ENCODE measurements around the gene ANK2. TPM values are rescaled to one million over a fixed set of nuclear protein-coding genes. Genes with fewer than 3 reads are reported as not detected.

ANK2 gene
- total and polyA plus RNA-seq, 2 of the 13 experiments (the other 11 are each of a cell fraction or from before 2014, with no cell fraction given) = 2.7 to 15.1 TPM

DNA sequence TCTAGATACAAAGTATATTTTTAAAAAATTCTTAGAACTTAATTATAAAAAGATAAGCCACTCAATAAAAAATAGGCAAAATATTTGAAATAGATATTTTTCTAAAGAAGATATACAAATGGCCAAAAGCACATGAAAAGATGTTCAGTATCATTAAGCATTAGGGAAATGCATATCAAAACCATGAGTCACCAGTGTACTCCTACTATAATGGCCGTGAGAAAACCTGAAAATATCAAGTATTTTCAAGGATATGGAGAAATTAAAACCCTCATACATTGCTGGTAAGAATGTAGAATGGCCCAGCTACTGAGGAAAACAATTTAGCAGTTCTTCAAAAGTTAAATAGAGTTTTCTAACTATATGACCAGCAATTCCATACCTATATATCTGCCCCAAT lies 374.2 kb downstream of the ANK2 start:
- no peak for FAIRE-seq
- no peak overlapping the region for H3K4me2 ChIP-seq (ENCODE audit: low read depth, low read length)
- H3K27ac ChIP-seq (ENCODE audit: extremely low read length, insufficient read depth, low read length) = no peak overlapping the region
- no peaks in the 10 kb centered on the region for H3K79me2 ChIP-seq (ENCODE audit: insufficient read depth, low read length)
- POLR2A ChIA-PET = no interaction called here
- H2AFZ ChIP-seq (ENCODE audit: low read length) = no peak overlapping the region
- CTCF ChIA-PET (ENCODE audit: low intra/inter-chr PET ratio, low total read pairs) = no interaction called here
- no peaks in the 10 kb centered on the region for H3K4me1 ChIP-seq (ENCODE audit: insufficient read depth, low read length)
- H3K9me3 ChIP-seq (ENCODE audit: low read length) = no peaks in the 10 kb centered on the region
- no TSS peak for BruUV-seq (replicated peaks)
- no peaks in the 10 kb centered on the region for H3K27me3 ChIP-seq (ENCODE audit: control insufficient read depth in 1 of 2, insufficient read depth in 2 of 2, low read length in 2 of 2)
- in situ Hi-C loops (cut with HindIII; ENCODE audit: extremely low pct_ligation_motif_present, low pct_unique_long_range_greater_than_20kb) (no loop called here), intact Hi-C loops (cut with micrococcal nuclease; ENCODE audit: unreplicated experiment) (no loop called here)
- no peak for DNase-seq (ENCODE audit: low spot score)
- ATAC-seq = no peak
- 62% methylated on average over 1 of the region's 1 CpG for WGBS (ENCODE audit: low lambda C conversion rate)
- TF ChIP-seq ZNF12 (CRISPR knock-in tag; IDR thresholded peaks at IDR 0.05) = no peak
- no peak for TF ChIP-seq ZSCAN5A (CRISPR knock-in tag; IDR thresholded peaks at IDR 0.05; ENCODE audit: borderline replicate concordance)
- no peak for TF ChIP-seq HIVEP1 (CRISPR knock-in tag; IDR thresholded peaks at IDR 0.05)
- no peak for TF ChIP-seq REL (CRISPR knock-in tag; conservative IDR thresholded peaks at IDR 0.05)
- TF ChIP-seq, protein P1, sequence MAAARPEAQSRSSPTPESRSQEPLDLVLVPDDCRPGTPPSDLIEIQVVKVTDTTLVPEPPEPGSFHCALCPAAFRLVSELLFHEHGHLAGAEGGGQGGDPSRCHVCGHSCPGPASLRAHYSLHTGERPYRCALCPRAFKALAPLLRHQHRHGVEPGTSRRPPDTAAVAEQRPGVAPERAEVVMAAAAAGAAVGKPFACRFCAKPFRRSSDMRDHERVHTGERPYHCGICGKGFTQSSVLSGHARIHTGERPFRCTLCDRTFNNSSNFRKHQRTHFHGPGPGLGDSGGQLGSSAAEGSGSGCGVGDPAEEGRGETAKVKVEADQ (CRISPR knock-in tag; IDR thresholded peaks at IDR 0.05; ENCODE audit: borderline replicate concordance) = no peak
- H3K9ac ChIP-seq (ENCODE audit: insufficient read depth, low read depth, low read length) = no peak overlapping the region
- H3K36me3 ChIP-seq (replicated peaks in 1 of 2; ENCODE audit: control insufficient read depth in 1 of 2, insufficient read depth in 2 of 2, low read length in 2 of 2) = no peaks in the 10 kb centered on the region
- no peak overlapping the region for H3K4me3 ChIP-seq (replicated peaks in 1 of 3; ENCODE audit: insufficient read depth in 1 of 3, low read depth in 2 of 3, low read length in 3 of 3)
- H4K20me1 ChIP-seq (ENCODE audit: insufficient read depth, low read length) = no peaks in the 10 kb centered on the region

- no peak for TF ChIP-seq ZNF816 (CRISPR knock-in tag; IDR thresholded peaks at IDR 0.05; ENCODE audit: borderline replicate concordance)
- no peak for TF ChIP-seq ZNF746 (CRISPR knock-in tag; IDR thresholded peaks at IDR 0.05)
- no peak for TF ChIP-seq DR1 (CRISPR knock-in tag; IDR thresholded peaks at IDR 0.05)
- no peak for TF ChIP-seq MTF1 (CRISPR knock-in tag; IDR thresholded peaks at IDR 0.05)
- no peak for TF ChIP-seq ZNF282 (IDR thresholded peaks at IDR 0.05; ENCODE audit: partially characterized antibody)
- TF ChIP-seq BCL6 (CRISPR knock-in tag; IDR thresholded peaks at IDR 0.05) = no peak
- BruUV-seq (replicated peaks) = no TSS peak
Measured at GRCh38 chr4:113433116-113433515, 383.7 kb downstream of the ANK2 start.

More at GRCh38 chr4:113433116-113433515, 383.7 kb downstream of the ANK2 start:
- Histone ChIP-seq H4K20me1 (ENCODE audit: insufficient read depth, low read length) (no peaks in the 10 kb centered on the region), H3K27ac (ENCODE audit: extremely low read length, insufficient read depth, low read length) (no peak overlapping the region), H3K9ac (ENCODE audit: insufficient read depth, low read depth, low read length) (no peak overlapping the region), H3K9me3 (ENCODE audit: low read length) (no peaks in the 10 kb centered on the region), H3K4me1 (ENCODE audit: insufficient read depth, low read length) (peaks cover 11% of the 10 kb centered on the region; the same call in 1 of the 2 replicates), H3K4me2 (ENCODE audit: low read depth, low read length) (no peak overlapping the region), H3K27me3 (ENCODE audit: control insufficient read depth in 1 of 2, insufficient read depth in 2 of 2, low read length in 2 of 2) (no peaks in the 10 kb centered on the region), H3K4me3 (replicated peaks in 1 of 3; ENCODE audit: insufficient read depth in 1 of 3, low read depth in 2 of 3, low read length in 3 of 3) (no peak overlapping the region), H2AFZ (ENCODE audit: low read length) (no peak overlapping the region), H3K36me3 (replicated peaks in 1 of 2; ENCODE audit: control insufficient read depth in 1 of 2, insufficient read depth in 2 of 2, low read length in 2 of 2) (no peaks in the 10 kb centered on the region), H3K79me2 (ENCODE audit: insufficient read depth, low read length) (no peaks in the 10 kb centered on the region)
- intact Hi-C loops (cut with micrococcal nuclease; ENCODE audit: unreplicated experiment) = no loop called here
- ATAC-seq = no peak
- WGBS (ENCODE audit: low lambda C conversion rate) = 75% methylated on average over 1 of the region's 1 CpG
- DNase-seq (ENCODE audit: low spot score) = no peak
- POLR2A ChIA-PET = interaction anchor here (1.4 kb wide), 1 partner anchor 29 kb away, joined by 3 read pairs; no protein-coding TSS in a partner anchor
- in situ Hi-C loops (cut with HindIII; ENCODE audit: extremely low pct_ligation_motif_present, low pct_unique_long_range_greater_than_20kb) = no loop called here
- CTCF ChIA-PET (ENCODE audit: low intra/inter-chr PET ratio, low total read pairs) = no interaction called here
- no peak for FAIRE-seq
